Muscle of leg (tissue), 11 donors: ENCODE measurements around the gene ALOX12B. TPM values are rescaled to one million over a fixed set of nuclear protein-coding genes. Genes with fewer than 3 reads are reported as not detected.

Experiments used
- DNase-seq: peaks from one replicate; pipeline ENCODE4 v3.0.0; 2013
- H3K27ac ChIP-seq: one replicate; pipeline ENCODE4 v1.5.1; 2013; ENCODE audit warnings: mild to moderate bottlenecking, low read length, control low read depth
- H3K27me3 ChIP-seq: one replicate; pipeline ENCODE4 v1.6.1; 2013; ENCODE audit warnings: low read length; ENCODE audit not compliant: control insufficient read depth, insufficient read depth
- H3K36me3 ChIP-seq: one replicate; pipeline ENCODE4 v1.6.1; 2013; ENCODE audit warnings: low read length; ENCODE audit not compliant: control insufficient read depth, insufficient read depth
- H3K4me1 ChIP-seq: one replicate; pipeline ENCODE4 v1.6.1; 2013; ENCODE audit warnings: low read length; ENCODE audit not compliant: control insufficient read depth, insufficient read depth
- H3K4me3 ChIP-seq: one replicate; pipeline ENCODE4 v1.5.1; 2013; ENCODE audit warnings: low read length, control low read depth
- H3K9me3 ChIP-seq: replicated peaks from 2 replicates; pipeline ENCODE4 v1.6.1; 2013; ENCODE audit warnings: low read depth, low read length; ENCODE audit not compliant: control insufficient read depth
- WGBS: methylation state at CpG from one replicate; pipeline ENCODE4 v1.1.5; 2013; ENCODE audit warnings: missing lambda C conversion rate; ENCODE audit not compliant: insufficient coverage; 5-methylcytosine and 5-hydroxymethylcytosine counted together
- polyA plus RNA-seq, 8 donors: library from polyadenylated mRNA; unstranded; fragments of 120-200 nt; gene quantifications; one replicate each; pipeline versions ENCODE4 v1.2.1 to v1.2.3, GENCODE V29; 2013; ENCODE audit warnings: inconsistent platforms in 1 of 8, low replicate concordance in 1 of 8; ENCODE audit not compliant: insufficient read length in 8 of 8, insufficient read depth in 1 of 8
- total RNA-seq: library from RNA; stranded (reverse); fragments of 120-200 nt; gene quantifications from one replicate; pipeline ENCODE4 v1.2.4, GENCODE V29; 2013

Gene ALOX12B
- total and polyA plus RNA-seq, 9 donors = not detected

- 0% methylated on average over 20 of the region's 24 CpGs for WGBS
- Histone ChIP-seq H3K27me3 (peaks cover 47% of the 10 kb centered on the region), H3K4me1 (peaks cover 55% of the 10 kb centered on the region), H3K4me3 (peak overlapping the region; percentile 54), H3K9me3 (no peaks in the 10 kb centered on the region), H3K36me3 (no peaks in the 10 kb centered on the region), H3K27ac (no peak overlapping the region)
- DNase-seq = peak; percentile 36
These were observed 37.0 kb upstream of the ALOX12B start for GRCh38 chr17:8124350-8125153.

- peaks cover 55% of the 10 kb centered on the region for H3K4me1 ChIP-seq
- no peaks in the 10 kb centered on the region for H3K36me3 ChIP-seq
- no peaks in the 10 kb centered on the region for H3K9me3 ChIP-seq
- WGBS = under 1% methylated on average over 19 of the region's 29 CpGs
- H3K27me3 ChIP-seq = peaks cover 47% of the 10 kb centered on the region
- H3K27ac ChIP-seq = no peak within 1 kb of the TSS
- peak; percentile 59 for DNase-seq
- H3K4me3 ChIP-seq = peak within 1 kb of the TSS; percentile 54
These were observed 36.3 kb upstream of the ALOX12B start, which contains the start of gene HES7 for GRCh38 chr17:8123695-8124349. Gene HES7, minus strand, starts transcription at chr17:8124106. Its CDS starts 22 bp downstream, at chr17:8124084.

- Histone ChIP-seq H3K4me3 (peak overlapping the region; percentile 54), H3K27ac (no peak overlapping the region), H3K4me1 (peaks cover 59% of the 10 kb centered on the region), H3K27me3 (peaks cover 49% of the 10 kb centered on the region), H3K36me3 (no peaks in the 10 kb centered on the region), H3K9me3 (no peaks in the 10 kb centered on the region)
- DNase-seq = peak; percentile 49
- WGBS = under 1% methylated on average over 45 of the region's 55 CpGs
These were observed 35.6 kb upstream of the ALOX12B start for GRCh38 chr17:8122924-8123694.

- WGBS = 0% methylated on average over 28 of the region's 29 CpGs
- H3K36me3 ChIP-seq = no peaks in the 10 kb centered on the region
- H3K27ac ChIP-seq = no peak overlapping the region
- H3K27me3 ChIP-seq = peaks cover 55% of the 10 kb centered on the region
- DNase-seq = peak; percentile 51
- peak overlapping the region; percentile 54 for H3K4me3 ChIP-seq
- no peaks in the 10 kb centered on the region for H3K9me3 ChIP-seq
- H3K4me1 ChIP-seq = peaks cover 65% of the 10 kb centered on the region
These were observed 35.0 kb upstream of the ALOX12B start for GRCh38 chr17:8122422-8122923.

GRCh38 chr17:8121681-8122421, 34.3 kb upstream of the ALOX12B start:
- H3K4me1 ChIP-seq = peaks cover 63% of the 10 kb centered on the region
- no peaks in the 10 kb centered on the region for H3K9me3 ChIP-seq
- peak overlapping the region; percentile 54 for H3K4me3 ChIP-seq
- under 1% methylated on average over 66 of the region's 76 CpGs for WGBS
- peak; percentile 70 for DNase-seq
- H3K27ac ChIP-seq = no peak overlapping the region
- H3K27me3 ChIP-seq = peaks cover 61% of the 10 kb centered on the region
- H3K36me3 ChIP-seq = no peaks in the 10 kb centered on the region

GRCh38 chr17:8121407-8121680, 33.8 kb upstream of the ALOX12B start:
- peaks cover 61% of the 10 kb centered on the region for H3K4me1 ChIP-seq
- no peak for DNase-seq

GRCh38 chr17:8120520-8121406, 33.2 kb upstream of the ALOX12B start:
- under 1% methylated on average over 25 of the region's 40 CpGs for whole genome bisulfite sequencing
- H3K27ac ChIP-seq = peak overlapping the region; percentile 65
- H3K4me3 ChIP-seq = peak overlapping the region; percentile 41
- no peaks in the 10 kb centered on the region for H3K36me3 ChIP-seq
- H3K4me1 ChIP-seq = peaks cover 58% of the 10 kb centered on the region
- H3K27me3 ChIP-seq = peaks cover 72% of the 10 kb centered on the region
- H3K9me3 ChIP-seq = no peaks in the 10 kb centered on the region
- DNase-seq = peak; percentile 65

More at GRCh38 chr17:8121407-8121680, 33.8 kb upstream of the ALOX12B start:
- Histone ChIP-seq H3K27me3 (peaks cover 66% of the 10 kb centered on the region), H3K9me3 (no peaks in the 10 kb centered on the region), H3K4me3 (peak overlapping the region; percentile 54), H3K27ac (no peak overlapping the region), H3K36me3 (no peaks in the 10 kb centered on the region)
- 0% methylated on average over 12 of the region's 25 CpGs for WGBS

GRCh38 chr17:8119581-8120519, 32.3 kb upstream of the ALOX12B start:
- H3K36me3 ChIP-seq = no peaks in the 10 kb centered on the region
- peak overlapping the region; percentile 77 for H3K4me3 ChIP-seq
- H3K4me1 ChIP-seq = peaks cover 49% of the 10 kb centered on the region
- 1% methylated on average over 14 of the region's 28 CpGs for WGBS
- peaks cover 71% of the 10 kb centered on the region for H3K27me3 ChIP-seq
- H3K27ac ChIP-seq = peak overlapping the region; percentile 80
- no peaks in the 10 kb centered on the region for H3K9me3 ChIP-seq
- peak; percentile 97 for DNase-seq
